ENCODE results near the gene FAM240B.

FAM240B gene

GRCh38 chr9:38697776-38698300, 22.1 kb downstream of the FAM240B start:
- no peak for DNase-seq

DNA sequence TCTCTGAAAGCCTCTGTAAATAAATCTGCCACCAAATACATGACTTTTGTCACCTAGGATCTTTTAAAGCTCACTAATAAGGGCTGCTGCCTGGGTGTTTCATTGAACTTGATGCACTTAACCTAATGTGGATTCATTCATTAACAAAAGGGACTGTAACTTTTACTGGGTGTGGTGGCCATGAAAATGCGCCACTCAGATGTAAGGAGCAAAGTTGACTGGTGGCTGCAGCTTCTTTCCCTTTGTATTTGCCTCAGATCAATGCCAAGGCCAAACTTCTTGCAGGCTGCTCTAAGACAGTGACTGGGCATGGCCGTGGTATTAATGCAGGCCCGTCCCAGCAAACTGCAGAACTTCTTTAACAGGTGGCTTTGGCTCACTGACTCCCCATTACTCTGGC, 22.9 kb downstream of the FAM240B start:
- DNase-seq: no peak

DNA sequence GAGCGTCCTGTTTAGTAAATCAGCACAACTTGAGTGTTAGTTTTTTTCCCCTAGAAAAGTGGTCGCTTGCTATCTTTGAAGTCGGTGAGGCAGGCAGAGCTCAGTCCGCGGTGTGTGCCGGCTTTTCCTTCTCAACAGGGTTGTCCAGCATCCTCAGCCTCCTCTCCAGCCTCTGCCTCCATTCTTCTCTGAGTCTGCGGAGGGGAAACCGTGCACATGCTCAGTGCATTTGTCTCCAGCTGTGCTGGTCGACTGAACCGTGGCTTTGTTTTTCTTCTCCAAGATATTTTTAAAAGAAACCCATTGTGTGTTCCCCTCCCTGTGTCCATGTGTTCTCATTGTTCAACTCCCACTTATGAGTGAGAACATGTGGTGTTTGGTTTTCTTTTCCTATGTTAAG, 25.3 kb downstream of the FAM240B start:
- DNase-seq: no peak

GRCh38 chr9:38692707-38693106, 27.2 kb downstream of the FAM240B start:
- DNase-seq: no peak

GRCh38 chr9:38690574-38690973, 29.4 kb downstream of the FAM240B start:
- no peak for DNase-seq

- DNase-seq: no peak
Measured at GRCh38 chr9:38689678-38690077, 30.3 kb downstream of the FAM240B start.

- DNase-seq: no peak
Measured at GRCh38 chr9:38687992-38688391, 31.9 kb downstream of the FAM240B start.

DNA sequence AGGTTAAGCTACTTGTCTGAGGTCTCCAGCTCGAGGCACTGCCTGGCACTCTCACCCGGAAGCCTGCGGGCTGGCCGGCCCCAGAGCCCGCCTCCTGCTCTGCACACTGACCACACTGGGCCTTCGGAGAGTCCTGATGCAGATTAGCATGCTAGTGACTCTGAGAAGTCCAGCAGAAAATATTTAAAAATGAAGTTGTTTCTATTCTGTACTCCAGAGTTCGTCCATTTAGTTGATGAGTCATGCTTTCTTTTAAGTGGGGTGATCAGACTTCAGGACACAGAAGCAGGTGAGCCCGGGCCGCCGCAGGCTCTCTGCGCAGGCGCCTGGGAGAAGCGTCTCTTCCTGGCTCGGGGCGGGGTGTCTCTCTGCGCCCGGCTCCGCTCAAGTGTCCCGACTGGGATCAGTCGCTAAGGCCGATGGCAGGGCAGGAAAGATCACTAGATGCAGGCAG, 32.5 kb downstream of the FAM240B start:
- DNase-seq: no peak

DNA sequence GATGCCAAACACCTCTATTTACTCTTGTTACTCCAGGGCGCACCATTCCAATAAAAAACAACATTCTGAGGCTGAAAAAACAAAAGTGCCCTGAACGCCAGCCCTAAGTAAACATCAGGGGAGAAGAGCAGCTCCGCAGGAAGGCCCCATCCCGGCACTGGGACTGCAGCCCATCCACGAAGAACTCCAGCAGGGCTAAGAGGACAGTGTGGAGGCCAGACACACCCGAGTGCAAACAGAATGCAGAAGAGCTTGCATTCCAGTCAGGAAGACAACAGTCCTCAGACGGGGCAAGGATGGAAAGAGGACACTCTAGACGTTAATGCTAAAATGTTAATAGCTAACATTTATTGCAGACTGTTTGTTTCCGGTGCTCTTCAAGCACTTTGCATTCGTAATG, 33.0 kb downstream of the FAM240B start:
- no peak for DNase-seq

DNA sequence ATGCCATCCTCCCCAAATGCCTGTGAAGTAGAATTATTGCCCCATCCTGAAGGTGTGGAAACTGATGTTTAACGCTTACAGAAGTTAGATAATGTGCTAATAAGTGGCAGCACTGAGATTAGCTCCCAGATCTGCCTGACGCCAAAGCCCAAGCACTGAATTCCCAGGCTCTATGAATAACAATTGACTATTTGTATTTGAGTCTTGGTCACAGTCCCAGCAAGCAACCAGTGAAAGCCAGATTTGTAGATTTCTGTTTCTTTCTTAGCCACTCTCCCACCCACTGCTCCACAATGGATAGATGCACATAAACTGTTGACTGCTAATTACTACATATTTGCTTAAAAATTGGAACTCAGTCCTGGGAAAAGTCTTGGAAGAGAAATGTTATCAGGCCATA, 34.4 kb downstream of the FAM240B start:
- DNase-seq: no peak

DNA sequence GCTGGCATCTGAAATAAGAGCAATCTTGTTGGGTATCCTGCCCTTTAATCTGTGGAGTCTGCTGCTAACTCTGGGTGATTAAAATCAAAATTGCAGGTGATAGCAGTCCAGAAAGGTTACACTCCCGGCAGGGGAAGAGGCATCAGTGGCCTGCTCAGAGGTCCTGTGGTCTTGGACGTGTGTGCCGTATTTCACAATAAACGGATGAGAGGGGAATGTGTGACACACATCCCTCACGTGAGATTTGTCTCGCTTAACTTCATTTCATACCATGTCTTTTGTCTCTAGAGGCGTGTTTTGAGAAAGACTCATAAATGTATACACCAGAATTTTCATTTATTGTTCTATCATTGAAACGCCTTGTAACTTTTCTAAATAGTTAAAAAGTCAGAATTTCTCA, 36.6 kb downstream of the FAM240B start:
- no peak for DNase-seq

- no peak for DNase-seq
Measured at GRCh38 chr9:38682713-38683112, 37.2 kb downstream of the FAM240B start.

GRCh38 chr9:38681747-38682227, 38.1 kb downstream of the FAM240B start:
- no peak for DNase-seq

- no peak for DNase-seq
Measured at GRCh38 chr9:38680837-38681445, 39.0 kb downstream of the FAM240B start.

GRCh38 chr9:38677660-38678303, 42.2 kb downstream of the FAM240B start:
- no peak for DNase-seq

- no peak for DNase-seq
Measured at GRCh38 chr9:38675831-38676230, 44.1 kb downstream of the FAM240B start.

DNA sequence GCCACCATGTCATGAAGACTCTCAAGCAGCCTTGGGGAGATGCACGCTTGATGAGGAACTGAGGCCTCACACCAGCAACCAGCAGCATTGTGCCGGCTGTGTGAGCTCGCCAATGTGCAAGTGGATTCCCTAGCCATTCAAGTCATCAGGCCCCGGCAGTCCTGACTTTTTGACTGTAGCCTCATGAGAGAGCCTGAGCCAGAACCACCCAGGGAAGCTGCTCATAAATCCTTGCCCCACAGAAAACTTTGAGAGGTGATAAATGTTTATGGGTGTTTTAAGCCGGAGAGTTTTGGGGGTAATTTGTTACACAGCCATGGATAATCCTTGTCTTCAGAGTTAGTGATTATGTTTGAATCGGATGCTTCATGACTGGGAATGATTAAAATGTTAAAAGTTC, 44.7 kb downstream of the FAM240B start:
- no peak for DNase-seq

DNA sequence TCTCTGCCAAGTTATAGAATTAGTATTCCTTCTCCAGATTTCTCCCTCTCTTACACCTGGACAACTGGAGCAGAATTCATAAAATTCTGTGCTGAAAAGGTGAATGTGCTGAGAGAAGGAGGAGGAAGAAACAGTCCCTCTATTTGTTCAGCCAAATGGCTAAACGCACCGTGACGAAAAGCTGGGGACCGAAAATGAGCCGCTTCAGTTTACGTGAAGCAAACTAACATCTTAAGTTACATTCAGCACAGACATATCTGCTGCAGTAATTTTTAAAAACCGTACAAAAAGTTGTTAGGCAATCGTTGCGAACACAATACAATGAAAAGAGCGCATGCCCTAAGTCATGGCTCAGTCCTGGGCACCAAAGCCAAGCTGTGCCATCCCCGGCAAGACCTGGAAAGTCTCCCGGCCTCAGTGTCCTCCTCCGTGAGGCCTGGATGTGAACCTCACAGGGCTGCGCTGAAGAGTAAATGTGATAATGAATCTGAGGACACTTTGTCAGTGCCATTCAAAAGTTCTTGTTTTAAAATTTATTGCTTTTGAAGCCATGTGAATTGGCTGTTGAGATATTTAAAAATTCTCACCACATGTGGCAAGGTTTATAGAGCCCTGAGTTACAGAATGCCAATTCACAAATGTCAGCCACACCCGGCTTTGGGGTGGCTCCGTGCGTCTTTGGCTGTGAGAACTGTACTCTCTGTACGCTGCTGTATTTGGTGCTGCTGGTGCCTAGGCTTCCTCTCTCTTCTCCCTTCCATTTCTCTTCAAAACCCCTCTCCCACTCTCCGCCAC, 46.3 kb downstream of the FAM240B start:
- no peak for DNase-seq

GRCh38 chr9:38671748-38672147, 48.2 kb downstream of the FAM240B start:
- no peak for DNase-seq

GRCh38 chr9:38671372-38671731, 48.6 kb downstream of the FAM240B start:
- DNase-seq: no peak

DNA sequence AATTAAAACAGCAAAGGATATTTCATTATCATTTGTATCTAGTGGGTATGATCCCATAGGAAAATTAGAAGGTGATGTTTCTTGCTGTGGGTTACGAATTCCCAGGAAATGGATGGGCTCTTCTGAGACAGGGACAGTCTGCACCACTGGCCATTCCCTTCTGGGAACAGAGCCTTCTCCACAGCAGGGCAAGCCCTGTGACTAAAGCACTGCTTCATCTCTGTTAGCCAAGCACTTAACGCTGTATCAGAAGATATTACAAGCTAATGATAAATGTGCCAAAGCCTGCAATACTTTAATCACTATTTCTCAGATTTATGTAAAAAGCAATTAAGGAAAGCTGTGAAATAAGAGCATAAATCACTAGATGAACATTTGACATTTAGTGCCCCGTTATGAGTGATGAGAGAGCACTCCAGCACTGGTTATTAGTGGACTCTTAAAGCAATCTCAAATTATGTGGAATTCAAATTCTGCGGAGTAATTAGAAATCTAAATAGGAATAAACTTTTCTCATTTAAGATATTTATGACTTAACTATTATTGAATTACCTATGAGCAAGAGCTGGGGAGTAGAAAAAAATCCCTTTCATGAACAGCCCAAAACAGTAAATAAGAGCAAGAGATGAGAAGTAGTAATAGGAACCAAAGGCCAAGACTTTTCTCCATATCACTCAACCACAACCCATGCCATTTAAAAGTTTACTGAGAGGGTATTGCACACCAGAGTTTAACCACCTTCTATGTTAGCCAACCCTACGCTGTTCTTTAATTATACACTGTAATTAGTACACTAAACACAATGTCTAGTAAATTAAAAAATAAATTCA, 49.2 kb downstream of the FAM240B start:
- DNase-seq: no peak

DNA sequence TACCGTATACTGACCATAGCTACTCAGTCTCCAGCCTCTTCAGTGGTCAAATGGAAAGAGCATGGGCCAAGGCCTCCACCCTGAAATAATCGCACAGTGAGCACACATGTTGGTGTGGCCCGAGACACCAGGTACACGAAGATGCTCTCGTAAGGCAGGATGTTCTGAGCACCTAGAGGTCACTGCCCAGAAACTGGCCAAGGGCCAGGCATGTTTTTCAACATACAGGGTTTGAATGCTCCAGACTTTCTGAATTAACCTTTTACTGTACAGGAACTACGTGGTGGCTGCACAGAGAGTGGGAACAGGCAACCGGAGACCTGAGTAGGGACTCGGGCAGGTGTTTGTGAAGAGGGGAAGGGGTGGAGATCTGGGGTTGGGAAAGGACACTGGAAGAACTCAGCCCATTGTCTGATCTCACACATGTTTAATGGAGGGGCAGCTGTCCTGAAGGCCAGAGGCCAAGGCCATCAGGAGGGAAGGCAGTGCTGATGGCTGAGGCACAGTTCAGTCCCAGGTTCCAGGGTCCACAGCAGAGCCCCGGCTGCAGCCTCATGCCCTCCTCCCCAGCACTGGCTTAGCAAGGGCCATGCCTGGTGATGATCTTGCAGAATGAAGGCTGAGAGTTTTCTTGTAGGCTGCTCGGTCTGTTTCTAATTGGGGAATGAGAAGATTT, 51.0 kb downstream of the FAM240B start:
- DNase-seq: no peak

Data from bone marrow (tissue), 2 donors.